Stimulated activated CD8-positive, alpha-beta memory T cell treated with anti-CD3 and anti-CD28 coated beads, Interleukin-7, amount 100 ng/mL, for 48 hours (primary cell): ENCODE measurements around the gene PHKB.

Experiments
- DNase-seq, 2 donors: peaks; one replicate each; pipeline ENCODE4 v3.0.0-alpha.2; 2020; ENCODE audit warnings: low read depth in 1 of 2; ENCODE audit errors: extremely low read depth in 1 of 2

Gene PHKB

DNA sequence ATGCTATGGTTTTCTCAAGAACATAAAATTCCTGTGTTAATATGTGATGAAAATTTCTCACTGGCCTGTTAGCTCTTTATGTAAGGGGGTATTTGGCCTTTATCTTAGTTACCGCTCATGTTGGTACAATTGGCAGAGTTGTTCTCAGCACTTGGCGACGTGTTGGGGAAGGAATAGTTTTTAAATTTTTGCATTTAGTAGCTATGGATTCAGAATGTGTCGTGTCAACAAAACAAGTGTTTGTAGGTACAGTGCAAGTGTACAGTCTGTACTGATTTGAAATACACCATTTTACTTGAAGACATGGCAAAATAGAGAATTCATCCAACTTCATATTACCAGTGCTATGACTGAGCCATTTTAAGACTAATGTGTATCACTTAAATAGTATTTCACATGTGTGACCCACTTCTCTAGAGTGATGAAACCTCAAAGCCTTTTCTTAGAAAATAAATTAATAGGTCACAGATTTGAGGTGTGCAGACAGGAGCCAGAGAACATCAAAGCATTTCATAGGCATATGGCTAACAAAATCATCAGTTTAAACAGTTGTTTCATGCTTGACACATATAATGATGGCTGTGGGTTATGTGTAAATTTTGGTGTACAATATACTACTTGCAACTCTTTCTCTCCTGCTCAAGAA, 150.8 kb downstream of the PHKB start:
- DNase-seq = no peak

DNA sequence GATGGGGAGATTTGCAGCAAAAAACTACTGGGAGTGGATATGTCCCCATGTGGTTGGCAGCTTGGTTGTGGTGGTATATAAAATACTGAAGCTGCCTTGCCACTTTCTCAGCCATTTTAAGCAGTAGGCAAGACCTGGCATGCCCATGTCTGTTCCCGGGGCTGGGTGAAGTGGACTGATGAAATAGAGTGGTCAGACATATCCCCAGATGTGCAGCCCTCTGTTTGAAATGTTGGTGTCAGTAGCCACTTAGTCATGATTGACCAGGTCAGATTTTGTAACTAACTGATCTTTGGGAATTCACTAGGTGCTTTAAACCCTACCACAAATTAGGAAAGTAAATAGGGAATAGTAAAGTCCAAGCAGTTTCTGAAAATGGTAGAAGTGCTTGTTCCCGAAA, 151.6 kb downstream of the PHKB start:
- DNase-seq = no peak

DNA sequence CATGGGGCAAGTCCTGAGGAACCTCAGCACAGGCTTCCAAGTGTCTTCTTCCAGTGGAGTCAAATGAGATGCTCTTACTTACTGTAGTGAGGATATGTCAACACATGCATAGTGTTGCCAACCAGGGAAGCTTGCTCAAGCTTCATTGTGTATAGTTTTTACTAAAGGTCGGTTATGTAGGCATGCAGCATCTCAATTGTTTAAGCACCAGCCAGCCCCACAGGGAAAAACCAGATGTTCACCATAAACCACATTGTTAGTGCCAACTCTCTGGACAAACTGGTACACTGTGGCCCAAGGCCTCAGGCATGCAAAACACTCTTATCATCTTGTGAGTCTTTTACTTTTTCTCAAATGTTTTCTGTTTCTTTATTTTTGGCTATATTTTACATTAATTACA, 152.1 kb downstream of the PHKB start:
- no peak for DNase-seq

DNA sequence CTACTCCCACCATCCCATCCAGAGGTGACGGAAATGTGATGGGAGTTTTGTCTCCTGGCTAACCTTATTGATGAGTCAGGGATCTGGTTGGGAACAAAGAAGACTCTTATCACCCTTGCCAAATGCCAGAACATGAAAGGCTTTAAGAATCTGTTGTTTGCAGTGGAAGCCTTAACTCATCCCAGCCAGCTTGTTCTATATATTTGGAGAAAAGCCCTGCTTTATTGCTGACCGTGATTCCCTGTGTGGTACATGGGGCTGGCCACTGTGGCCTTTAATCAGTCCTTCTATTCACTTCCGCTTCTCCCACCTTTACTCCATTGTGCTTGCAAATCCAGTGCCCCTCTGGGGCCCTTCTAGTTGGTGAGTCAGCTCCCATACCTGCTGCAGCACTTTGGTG, 156.6 kb downstream of the PHKB start:
- DNase-seq = no peak

DNA sequence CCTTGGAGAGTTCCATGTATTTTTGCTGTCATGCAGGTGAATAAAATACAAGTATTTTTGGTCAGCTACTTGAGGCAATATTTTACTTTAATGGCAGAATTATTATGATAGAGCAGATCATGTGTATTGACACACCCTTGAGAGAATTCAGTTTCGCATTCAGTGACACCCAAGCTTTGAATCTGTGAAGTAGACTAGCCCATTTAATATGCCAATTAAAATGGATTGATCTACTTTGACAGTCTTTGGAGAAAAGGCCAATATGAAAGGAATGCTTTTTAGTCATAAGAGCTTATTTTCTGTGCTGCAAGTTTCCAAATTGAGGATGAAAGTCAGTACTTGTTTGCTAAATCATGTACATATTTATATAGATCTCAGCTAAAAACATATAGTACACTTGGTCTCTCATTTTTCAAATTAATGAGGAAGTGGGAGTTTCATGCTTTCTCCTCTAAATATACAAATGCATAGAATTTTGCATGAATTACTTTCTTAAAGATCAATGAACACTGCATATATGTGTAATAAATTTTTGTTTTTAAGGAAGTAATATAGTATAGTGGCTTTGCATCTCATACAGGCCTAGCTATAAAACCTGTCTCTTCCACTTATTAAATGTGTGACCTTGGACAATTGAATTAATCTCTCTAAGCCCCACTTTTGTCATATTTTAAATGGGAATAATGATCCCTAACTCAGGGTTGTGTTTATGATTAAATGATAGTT, 161.5 kb downstream of the PHKB start:
- no peak for DNase-seq

DNA sequence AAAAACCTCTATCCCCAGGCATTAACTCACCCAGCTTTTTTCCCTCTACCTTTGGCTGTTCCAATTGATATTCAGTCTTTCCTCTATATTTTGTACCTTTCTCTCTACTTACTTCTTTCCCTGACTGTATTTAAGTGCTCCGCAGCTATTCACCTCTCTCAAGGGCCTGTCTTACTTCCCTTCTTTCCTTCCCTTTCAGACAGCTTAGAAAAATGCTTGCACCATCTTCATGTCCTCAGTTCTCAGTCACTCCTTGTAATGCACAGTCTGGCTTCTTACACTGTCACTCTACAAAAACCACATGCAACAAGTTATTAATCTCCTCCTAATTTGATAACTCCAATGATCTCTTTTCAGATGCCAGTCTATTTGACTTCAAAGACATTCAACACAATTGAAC, 163.4 kb downstream of the PHKB start:
- DNase-seq = no peak

DNA sequence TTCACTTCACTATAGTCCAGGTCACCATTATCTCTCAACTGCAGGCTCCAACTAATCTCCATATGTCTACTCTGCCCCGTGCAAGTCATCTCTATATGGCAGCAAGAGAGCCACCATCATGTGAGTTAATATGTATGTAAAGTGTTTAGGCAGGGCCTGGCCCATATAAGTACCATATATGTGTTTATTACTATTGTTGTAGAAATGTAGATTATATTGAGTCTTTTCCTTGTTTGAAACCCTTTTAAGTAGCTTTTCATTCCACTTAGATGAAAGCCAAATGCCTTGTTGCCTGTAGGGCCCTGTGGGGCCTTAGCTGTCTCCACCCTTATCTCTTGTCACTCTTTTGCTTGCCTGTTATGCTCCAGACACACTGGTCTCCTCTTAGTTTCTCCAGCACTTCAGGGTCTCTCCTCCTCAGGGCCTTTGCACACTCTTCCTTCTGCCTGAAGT, 164.0 kb downstream of the PHKB start:
- no peak for DNase-seq

DNA sequence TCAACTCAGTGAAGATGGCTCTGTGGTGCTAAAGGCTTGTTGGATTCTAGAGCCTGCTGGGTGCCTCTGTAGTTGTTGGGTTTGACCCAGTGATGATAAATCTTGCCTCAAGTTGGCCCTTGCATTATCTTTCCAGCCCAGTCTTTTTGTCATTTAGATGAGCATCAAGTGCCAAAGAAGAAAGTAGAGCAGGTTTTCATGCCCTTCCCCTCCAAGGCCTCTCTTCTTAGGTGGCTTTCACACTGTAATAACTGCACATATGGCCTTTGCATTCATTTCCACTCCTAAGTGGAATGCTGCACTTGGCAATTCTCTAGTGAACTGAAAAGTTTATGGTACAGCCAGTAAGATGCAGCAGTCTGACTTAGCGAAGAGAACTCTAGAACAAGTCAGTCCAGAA, 165.1 kb downstream of the PHKB start:
- no peak for DNase-seq

DNA sequence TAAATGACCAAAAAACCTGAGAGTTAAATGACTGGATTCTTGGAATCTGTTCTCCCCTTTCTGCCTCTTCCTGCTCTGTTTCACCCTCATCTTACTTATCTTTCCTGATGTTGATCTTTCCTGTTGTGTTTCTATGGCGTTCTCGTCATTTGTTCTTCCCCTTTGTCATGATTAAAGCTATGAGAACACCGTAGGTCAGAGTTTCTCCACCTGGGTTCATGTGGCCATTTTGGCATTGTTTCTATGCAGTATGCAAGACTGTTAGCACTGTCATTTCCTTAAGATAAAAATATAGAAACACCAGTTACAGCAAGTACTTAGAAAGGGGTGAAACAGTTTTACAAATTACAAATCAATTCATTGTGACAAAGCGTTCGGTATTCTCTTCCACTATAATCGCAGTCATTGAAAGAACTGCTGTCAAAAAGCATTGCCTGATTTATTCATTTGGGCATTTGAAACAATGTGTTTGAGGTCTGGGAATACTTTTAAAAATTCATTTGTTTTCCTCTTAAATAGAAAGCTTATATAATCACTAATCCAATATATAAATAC, 166.0 kb downstream of the PHKB start:
- no peak for DNase-seq

DNA sequence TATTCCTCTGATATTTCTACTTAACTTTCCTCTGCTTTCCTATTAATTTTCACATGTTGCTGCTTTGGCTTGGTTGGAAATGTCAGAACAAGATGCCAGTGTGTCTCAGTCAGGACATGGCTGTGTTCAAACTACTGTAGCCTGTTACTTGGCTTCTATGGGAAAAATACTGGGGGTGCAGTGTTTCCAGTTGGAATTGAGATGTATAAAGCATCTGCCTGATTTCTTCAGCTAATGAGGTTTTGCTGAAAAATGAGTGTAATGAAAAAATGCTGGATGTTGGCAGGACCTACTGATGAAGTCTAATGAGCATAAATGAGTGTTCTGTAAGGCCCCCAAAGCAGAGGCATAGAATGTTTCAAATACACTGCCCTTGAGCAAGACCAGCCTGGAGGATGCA, 166.6 kb downstream of the PHKB start:
- DNase-seq = no peak

DNA sequence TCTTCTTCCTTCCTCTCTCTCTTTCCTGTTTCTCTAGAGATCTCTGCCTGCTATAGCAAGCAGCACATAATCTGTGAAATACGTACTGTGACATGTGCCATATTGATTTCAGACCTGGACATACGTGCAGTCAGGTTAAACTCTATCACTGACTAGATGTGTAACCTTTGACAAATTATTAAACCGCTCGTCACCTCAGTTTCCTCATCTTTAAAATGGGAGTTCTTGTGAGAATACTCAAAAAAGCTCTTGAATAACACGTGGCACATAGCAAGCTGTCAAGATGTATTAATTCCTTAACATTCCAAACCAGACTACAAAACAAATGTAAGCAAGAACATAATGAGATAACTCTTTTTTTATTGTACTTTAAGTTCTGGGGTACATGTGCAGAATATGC, 170.0 kb downstream of the PHKB start:
- DNase-seq = no peak

DNA sequence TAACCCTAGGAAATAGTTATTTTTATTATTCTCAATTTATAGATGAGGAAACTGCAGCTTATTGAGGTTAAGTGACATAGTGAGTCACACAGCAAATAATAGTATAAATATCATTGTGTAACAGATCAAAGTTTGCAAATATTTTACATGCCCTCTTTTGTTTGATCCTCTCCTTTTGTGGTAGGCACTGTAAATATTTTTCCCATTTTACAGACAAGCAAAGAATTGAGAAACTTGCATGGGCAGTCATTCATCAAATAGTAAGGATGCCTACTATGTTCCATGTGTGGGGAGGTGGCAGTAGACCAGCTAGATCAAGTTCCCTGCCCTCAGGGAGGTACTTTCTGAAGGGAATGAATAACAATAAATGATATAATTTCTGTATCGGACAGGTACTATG, 173.0 kb downstream of the PHKB start:
- DNase-seq = no peak

DNA sequence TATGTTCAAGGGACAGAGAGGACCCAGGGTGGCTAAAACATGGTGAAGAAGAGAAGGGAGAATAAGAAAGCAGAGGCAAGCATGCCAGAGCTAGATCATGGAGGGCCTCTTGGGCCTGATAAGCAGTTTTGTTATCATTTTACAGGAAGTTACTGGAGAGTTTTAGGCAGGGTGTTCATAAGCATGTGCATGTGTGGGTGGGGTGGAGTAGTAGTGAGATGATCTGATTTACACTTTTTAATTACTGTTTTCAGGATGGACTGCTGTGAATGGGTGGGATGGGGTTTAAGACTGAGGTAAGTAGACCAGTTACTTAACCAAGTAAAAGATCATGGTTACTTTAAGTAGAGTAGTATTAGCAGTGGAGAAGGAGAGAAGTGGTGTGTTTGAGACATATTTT, 173.6 kb downstream of the PHKB start:
- no peak for DNase-seq

DNA sequence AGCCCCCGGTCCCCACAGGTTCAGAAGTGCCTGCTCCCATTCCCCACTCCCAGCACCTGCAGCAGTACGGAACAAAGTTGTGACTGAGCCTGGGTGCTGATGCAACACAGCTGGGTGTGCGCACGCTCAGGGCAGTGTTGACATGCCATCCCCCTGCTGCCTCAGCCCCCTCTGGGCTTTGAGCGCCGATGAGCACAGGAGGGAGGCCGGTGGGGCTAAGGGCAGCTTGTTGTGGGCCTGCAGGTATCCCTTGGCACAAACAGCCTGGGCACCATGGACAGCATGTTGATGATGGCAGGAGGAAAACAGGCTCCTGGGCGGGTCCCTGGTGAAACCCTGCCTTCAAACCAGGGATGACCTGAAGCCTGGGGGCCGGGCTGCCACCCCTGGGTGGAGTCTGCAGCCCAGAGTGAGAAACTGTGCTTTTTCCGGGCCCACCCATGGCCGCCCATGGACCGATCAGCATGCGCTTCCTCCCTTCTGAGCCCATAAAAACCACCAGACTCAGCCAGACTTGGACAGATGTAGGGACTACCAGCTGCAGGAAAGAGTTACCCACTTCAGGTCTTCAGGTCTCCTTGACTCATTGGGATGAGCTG, 175.5 kb downstream of the PHKB start:
- DNase-seq = no peak

DNA sequence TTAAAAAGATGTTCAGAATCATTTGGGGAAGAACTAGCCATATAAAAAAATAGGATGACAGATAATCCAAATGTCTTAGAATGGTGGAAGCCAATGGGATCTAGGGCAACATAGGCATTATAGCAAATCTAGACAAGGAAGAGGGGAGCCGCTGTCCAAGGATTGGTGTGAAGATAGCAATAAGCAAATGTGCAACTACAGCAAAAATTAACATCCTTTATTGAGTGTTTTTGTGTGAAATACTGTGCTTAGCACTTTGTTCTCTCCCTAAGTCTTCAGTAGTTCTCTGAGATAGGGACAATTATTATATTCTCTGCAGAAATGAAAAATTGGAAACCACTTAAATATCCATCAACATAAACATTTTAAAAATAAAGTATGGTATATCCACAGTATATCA, 177.0 kb downstream of the PHKB start:
- DNase-seq = no peak

DNA sequence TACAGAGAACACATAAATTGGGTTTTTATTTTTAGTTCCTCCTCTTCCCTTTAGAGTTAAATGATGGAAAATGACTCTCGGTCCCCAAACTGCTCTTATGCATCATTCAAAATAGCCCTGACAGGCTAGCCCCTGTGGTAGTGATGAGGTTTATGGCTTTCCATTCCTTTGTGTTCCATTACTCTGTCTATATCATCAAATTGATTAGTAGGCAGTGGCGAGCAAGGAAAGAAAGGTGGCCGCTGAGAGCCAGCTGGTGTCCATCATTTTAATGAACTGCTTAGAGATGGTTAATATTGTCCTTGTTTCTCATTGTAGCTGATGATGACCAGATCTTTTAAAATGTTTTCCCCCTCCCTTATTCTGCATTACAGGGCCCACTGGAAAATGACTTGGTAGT, 179.5 kb downstream of the PHKB start:
- no peak for DNase-seq

DNA sequence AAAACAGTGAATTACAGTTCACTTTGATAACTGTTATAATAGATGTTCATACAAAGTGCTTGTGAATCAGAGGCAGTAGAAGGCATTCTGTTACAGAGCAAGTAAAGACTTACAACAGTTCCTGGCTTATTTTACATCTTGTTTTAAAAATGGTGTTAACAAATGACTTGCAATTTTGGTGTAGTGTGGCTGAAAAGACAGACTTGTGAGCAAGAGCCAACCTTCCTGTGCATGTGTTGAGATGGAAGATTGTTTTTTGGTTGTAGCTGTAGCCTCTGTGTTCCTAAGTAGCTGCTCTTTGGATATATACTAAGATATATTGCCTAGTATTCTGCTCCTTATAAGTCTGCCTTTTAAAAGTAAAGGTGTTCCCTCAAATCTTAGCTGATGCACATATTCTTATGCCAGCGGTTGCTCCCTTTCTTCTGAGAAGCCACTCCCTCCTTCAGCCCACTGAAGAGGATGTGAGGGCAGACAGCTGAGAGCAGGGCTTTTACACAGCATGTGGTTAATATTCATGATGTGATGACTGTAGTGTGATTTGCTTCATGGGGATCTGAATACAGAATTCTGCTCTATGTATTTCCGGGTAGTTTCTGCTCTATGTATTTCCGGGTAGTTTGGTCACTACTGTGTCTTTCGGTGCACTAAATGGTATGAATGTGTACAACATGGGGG, 182.3 kb downstream of the PHKB start:
- no peak for DNase-seq

DNA sequence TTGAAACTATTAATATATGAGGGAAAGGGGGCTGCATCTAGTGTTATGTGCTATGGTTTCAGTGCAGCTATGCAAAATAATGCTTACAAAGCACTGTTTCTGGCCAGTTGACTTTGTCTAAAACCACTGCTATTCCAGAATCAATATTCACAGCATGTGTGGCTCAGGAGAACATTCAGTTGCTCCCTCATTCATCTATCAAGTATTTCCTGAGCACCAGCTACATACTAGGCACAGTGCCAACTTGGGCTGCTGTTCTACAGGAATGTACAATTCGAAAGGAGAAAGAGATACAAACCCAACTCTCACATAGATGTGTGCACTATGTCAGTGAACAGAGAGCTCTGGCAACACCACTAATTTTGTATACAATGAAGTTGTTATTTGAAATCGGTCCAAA, 183.0 kb downstream of the PHKB start:
- no peak for DNase-seq

DNA sequence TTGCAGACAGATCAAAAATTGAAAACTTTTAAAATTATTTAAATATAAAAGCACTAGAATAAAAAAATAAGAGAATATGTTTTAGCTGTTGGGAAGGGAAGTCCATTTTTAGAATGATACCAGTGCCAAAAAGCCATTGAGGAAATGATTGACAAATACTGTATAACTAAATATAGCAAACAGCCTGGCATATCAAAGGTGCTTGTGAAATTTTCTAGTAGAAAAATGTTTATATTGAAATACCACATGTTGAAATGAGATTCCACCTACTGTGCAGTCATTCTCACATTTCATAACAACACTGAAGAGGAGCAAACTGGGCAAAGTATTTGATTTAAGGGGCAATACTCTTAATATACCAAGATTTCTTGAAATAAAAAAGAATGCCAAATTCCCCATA, 183.5 kb downstream of the PHKB start:
- DNase-seq = no peak

DNA sequence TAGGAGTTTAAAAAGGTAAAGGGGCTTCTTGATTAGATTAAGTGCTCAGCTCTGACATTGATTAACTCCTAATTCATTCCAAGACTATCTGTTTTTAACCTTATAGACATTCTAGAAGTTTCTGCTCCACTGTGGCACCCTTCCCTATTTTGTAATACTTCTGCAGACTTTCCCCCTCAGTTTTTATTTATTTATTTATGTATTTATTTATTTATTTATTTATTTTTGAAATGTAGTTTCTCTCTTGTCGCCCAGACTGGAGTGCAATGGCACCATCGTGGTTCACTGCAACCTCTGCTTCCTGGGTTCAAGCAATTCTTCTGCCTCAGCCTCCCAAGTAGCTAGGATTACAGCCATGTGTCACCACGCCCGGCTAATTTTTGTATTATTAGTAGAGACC, 185.8 kb downstream of the PHKB start:
- DNase-seq = no peak

DNA sequence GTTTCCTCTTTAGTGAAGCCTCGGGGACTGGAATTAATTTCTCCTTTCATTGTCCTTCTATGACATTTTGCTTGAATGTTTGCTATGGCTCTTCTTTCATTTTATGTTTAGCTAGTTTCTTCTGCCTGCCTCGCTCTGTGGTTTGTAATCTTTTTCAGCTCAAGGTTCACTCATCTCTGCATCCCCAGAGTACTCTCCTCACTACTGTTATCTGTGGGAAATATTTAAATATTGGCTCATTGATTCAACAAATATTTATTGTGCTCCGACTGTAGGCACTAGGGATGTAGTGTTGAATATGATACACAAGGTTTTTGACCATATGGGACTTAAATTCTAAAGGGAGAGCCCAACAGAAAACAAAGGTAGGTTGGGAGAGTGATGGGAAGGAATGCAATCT, 195.9 kb downstream of the PHKB start:
- DNase-seq = no peak

DNA sequence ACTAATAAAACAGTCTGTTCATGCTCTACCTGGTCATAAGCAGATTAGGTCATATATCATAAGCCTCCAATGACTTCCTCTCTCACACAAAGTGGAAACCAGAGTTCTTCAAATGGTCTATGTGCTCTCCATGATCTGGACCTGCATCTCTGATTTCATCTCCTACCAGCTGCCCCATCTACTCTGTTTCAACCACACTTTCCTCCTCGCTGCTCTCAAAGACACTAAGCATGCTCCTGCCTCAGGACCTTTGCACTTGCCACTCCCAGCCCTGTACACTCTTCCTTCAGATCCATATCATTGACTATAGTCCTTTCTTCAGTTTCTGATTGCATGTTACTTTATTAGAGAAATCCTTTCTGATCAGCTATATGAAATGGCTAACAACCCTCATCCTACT, 196.8 kb downstream of the PHKB start:
- no peak for DNase-seq
